Calu3 (cell line): Measurements from ENCODE around the gene TRAPPC3. TPM values are rescaled to one million over a fixed set of nuclear protein-coding genes. Genes with fewer than 3 reads are reported as not detected.

Experiments used
- total RNA-seq: library from RNA; stranded (reverse); gene quantifications from 2 replicates; pipeline ENCODE4 v1.2.3, GENCODE V29; 2022

TRAPPC3 gene
- total RNA-seq, 1 experiment from 2014 or later: 70.3 TPM

Other genes with a start within 250 kb of the TRAPPC3 start
- 28.5 and 29.8 TPM in 2 replicates for gene AGO3, start 218.4 kb downstream of the TRAPPC3 start, total RNA-seq
- 0.31 TPM in 1 of 2 replicates, not detected in the other for gene TEKT2, start 65.4 kb downstream of the TRAPPC3 start, total RNA-seq
- 26.5 and 32.8 TPM in 2 replicates for gene ADPRS, start 60.6 kb downstream of the TRAPPC3 start, total RNA-seq
- 0.07 TPM in 1 of 2 replicates, not detected in the other for gene COL8A2, start 24.3 kb downstream of the TRAPPC3 start, total RNA-seq
- 96.2 and 98.3 TPM in 2 replicates for gene MAP7D1, start 6.7 kb upstream of the TRAPPC3 start, total RNA-seq
- 97.5 and 99.4 TPM in 2 replicates for gene THRAP3, start 75.0 kb upstream of the TRAPPC3 start, total RNA-seq
- 12.1 and 13.2 TPM in 2 replicates for gene SH3D21, start 156.9 kb upstream of the TRAPPC3 start, total RNA-seq
- 10.1 and 11.2 TPM in 2 replicates for gene EVA1B, start 174.2 kb upstream of the TRAPPC3 start, total RNA-seq
- gene STK40, start 236.4 kb upstream of the TRAPPC3 start, total RNA-seq: 44.5 and 52.1 TPM in 2 replicates
- gene LSM10, start 248.4 kb upstream of the TRAPPC3 start, total RNA-seq: 35.2 and 42.7 TPM in 2 replicates